IPS DF 4.7 (cell line): ENCODE data around the gene CENPA.
"Not testable (repeated sequence)": the region's sequence is repeated elsewhere in the genome, so short reads cannot be mapped to it uniquely, and the experiment has no call there.

ENCODE experiments used
- DNase-seq: peaks from one replicate; pipeline ENCODE4 v3.0.0-alpha.2; 2013; ENCODE audit warnings: low spot score; ENCODE audit errors: extremely low read depth

CENPA gene

GRCh38 chr2:26785431-26786206 is at the start of gene CENPA:
Gene CENPA, plus strand, starts transcription at chr2:26786056. Its CDS starts 141 bp downstream, at chr2:26786197.
- peak; percentile 100 for DNase-seq

GRCh38 chr2:26737221-26737620 is 48.6 kb upstream of the CENPA start:
- DNase-seq, result no peak

GRCh38 chr2:26738481-26738880 is 47.4 kb upstream of the CENPA start:
- DNase-seq, result no peak

- no peak for DNase-seq
Observed at GRCh38 chr2:26739514-26739913, 46.3 kb upstream of the CENPA start.

- no peak for DNase-seq
Observed at GRCh38 chr2:26740346-26740745, 45.5 kb upstream of the CENPA start.

- no peak for DNase-seq
Observed at GRCh38 chr2:26740890-26741302, 45.0 kb upstream of the CENPA start.

- DNase-seq, result no peak
Observed at GRCh38 chr2:26742048-26742770, 43.6 kb upstream of the CENPA start.

- DNase-seq, result no peak
Observed at GRCh38 chr2:26743852-26744251, 42.0 kb upstream of the CENPA start.

- DNase-seq, result no peak
Observed at GRCh38 chr2:26744953-26745352, 40.9 kb upstream of the CENPA start.

- no peak for DNase-seq
Observed at GRCh38 chr2:26745609-26746327, 40.1 kb upstream of the CENPA start.

GRCh38 chr2:26746934-26747333 is 38.9 kb upstream of the CENPA start:
- no peak for DNase-seq

- not testable (repeated sequence) for DNase-seq
Observed at GRCh38 chr2:26749787-26750420, 36.0 kb upstream of the CENPA start.

GRCh38 chr2:26750467-26750866 is 35.4 kb upstream of the CENPA start:
- DNase-seq, result not testable (repeated sequence)

- DNase-seq, result no peak
Observed at GRCh38 chr2:26752656-26753055, 33.2 kb upstream of the CENPA start.

- DNase-seq, result no peak
Observed at GRCh38 chr2:26754539-26754938, 31.3 kb upstream of the CENPA start.

- no peak for DNase-seq
Observed at GRCh38 chr2:26754972-26755670, 30.7 kb upstream of the CENPA start.

- DNase-seq, result no peak
Observed at GRCh38 chr2:26756337-26756736, 29.5 kb upstream of the CENPA start.

- peak; percentile 74 for DNase-seq
Observed at GRCh38 chr2:26757873-26758789, 27.7 kb upstream of the CENPA start.

GRCh38 chr2:26758790-26759321 is 27.0 kb upstream of the CENPA start:
- no peak for DNase-seq

- DNase-seq, result no peak
Observed at GRCh38 chr2:26759845-26760244, 26.0 kb upstream of the CENPA start.
